Adrenal gland (tissue), 5 donors: ENCODE measurements around the gene SARNP.

ENCODE experiments used
- CTCF ChIP-seq, 6 experiments: fragments of 450-650 bp in 4 of 6; fragments of 200-600 bp in 2 of 6; sonication (generic) in 1 of 6; IDR thresholded peaks; 1 replicate in 5 of 6; 2 replicates in 1 of 6; pipeline versions ENCODE4 v1.5.1 to v1.8.0; 2016 to 2021; ENCODE audit warnings: antibody characterized with exemption in 6 of 6, mild to moderate bottlenecking in 2 of 6, moderate library complexity in 1 of 6
- POLR2A ChIP-seq, 2 donors: fragments of 450-650 bp; IDR thresholded peaks; one replicate each; pipeline ENCODE4 v1.6.1; 2017; ENCODE audit warnings: antibody characterized with exemption in 2 of 2, mild to moderate bottlenecking in 2 of 2, moderate library complexity in 1 of 2
- donor health status: DM: no; HTN: no; CAD: no.

DNA sequence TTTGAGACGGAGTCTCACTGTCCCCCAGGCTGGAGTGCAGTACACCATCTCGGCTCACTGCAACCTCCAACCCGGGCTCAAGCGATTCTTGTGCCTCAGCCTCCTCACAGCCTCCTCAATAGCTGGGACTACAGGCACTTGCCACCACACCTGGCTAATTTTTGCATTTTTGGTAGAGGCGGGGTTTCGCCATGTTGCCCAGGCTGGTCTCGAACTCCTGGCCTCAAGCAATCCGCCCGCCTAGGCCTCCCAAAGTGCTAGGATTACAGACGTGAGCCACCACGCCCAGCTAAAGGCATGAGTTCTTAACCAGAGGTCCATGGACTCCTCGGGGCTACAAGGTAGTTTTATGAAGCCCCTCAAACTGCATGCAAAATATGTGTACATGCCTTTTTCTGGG is 2.1 kb downstream of the SARNP start:
- no peak for TF ChIP-seq CTCF (IDR thresholded peaks at IDR 0.05)
- no peak for TF ChIP-seq POLR2A (IDR thresholded peaks at IDR 0.05)
